Measurements from ENCODE around the gene TSN.
"Not testable (repeated sequence)": the region's sequence is repeated elsewhere in the genome, so short reads cannot be mapped to it uniquely, and the experiment has no call there.

The TSN gene

GRCh38 chr2:121796239-121796638, 40.8 kb downstream of the TSN start:
- DNase-seq: no peak

DNA sequence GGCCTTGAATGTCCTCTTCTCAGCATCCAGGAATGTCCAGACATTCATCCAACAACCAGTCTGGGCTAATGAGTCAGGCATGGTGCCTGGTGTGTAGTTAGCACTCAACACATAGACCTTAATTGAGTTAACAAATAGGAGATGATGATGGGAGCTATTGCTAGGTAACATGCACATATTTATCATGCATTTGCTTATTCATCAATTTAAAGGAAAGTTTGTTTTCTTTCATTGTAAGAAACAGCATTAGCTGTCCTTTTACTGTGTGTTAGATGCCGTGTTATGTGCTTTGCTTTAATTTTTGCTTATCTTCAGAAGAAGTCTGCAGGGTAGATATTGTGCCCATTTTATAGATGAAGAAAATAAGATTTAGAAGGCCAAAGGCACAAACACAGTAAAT, 43.2 kb downstream of the TSN start:
- DNase-seq: no peak

DNA sequence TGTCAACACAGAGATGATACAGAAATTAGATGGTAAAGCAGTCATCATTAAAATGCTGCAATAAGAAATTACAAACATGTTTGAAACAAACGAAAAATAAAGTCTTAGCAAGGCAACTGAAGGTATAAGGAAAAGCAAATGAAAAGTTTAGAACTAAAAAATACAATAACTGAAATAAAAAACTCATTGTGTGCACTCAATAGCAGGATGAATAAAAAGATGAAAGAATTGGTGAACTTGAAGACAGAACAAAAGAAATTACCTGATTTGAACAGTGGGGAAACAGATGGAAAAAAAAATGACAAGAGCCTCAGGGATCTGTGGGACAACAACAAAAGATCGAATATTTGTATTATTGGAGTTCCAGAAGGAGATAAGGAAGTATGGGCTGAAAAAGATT, 46.5 kb downstream of the TSN start:
- no peak for DNase-seq

DNA sequence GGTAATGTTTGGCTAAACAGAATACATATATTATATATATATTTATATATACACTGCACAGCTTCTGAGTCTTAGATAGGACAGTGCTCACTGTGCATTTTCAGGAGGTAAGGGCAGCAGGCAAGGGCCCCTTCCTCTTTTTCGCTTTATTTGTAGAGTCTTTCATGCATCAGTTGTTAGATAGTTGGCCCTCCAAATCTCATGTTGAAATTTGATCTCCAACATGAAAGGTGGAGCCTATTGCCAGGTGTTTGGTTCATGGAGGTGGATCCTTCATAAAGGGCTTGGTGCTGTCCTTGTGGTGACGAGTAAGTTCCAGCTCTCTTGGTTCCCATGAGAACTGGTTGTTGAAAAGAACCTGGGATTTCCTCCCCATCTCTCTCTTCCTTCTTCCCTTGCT, 48.1 kb downstream of the TSN start:
- no peak for DNase-seq

DNA sequence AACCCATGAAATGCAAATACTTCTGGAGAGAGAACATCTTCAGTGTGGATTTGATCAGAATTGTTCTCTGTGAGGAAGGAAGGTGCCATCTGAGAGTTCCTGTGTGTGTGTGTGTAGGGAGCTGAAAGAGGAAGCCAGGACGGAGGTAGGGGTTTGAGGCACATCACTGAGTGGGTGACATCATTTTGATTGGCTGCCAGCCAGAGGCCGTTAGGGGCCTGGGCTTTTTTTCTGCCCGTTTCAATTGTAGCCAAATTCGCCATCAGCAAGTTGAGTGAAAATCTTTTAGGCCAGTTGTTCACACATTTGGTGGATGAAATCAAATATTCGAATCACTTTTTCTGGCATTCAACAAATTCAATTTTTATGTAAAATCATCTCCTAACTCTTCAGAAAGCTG, 48.9 kb downstream of the TSN start:
- no peak for DNase-seq

GRCh38 chr2:121804997-121805765, 49.7 kb downstream of the TSN start:
- no peak for DNase-seq

- no peak for DNase-seq
These were observed 50.3 kb downstream of the TSN start for GRCh38 chr2:121805766-121806143.

GRCh38 chr2:121807771-121808170, 52.3 kb downstream of the TSN start:
- DNase-seq: not testable (repeated sequence)

GRCh38 chr2:121809607-121810006, 54.2 kb downstream of the TSN start:
- no peak for DNase-seq

GRCh38 chr2:121810959-121811853, 55.8 kb downstream of the TSN start:
- DNase-seq: peak in 53 of 58 donors; percentile 6 to 84 (median 49)

DNA sequence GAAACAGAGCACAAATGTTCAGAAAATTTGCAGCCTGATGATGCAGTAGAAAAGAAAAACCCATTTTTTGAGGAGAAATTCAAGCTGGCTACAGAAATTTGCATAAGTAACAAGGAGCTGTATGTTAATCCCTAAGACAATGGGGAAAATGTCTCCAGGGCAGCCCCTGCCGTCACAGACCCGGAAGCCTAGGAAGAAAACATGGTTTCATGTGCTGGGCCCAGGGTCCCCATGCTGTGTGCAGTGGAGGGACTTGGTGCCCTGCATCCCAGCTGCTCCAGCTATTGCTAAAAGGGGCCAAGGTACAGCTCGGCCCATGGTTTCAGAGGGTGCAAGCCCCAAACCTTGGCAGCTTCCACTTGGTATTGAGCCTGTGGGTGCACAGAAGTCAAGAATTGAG, 57.6 kb downstream of the TSN start:
- DNase-seq: not testable (repeated sequence)

- DNase-seq: no peak
These were observed 59.8 kb downstream of the TSN start for GRCh38 chr2:121815216-121815615.

GRCh38 chr2:121816797-121817196, 61.3 kb downstream of the TSN start:
- no peak for DNase-seq

- not testable (repeated sequence) for DNase-seq
These were observed 61.9 kb downstream of the TSN start for GRCh38 chr2:121817304-121817703.

All from anterior cingulate cortex (tissue), 58 donors.